ENCODE data around the gene RESP18.
A peak's percentile ranks its signal among the peaks of the same experiment; 100 is the strongest.

The RESP18 gene

GRCh38 chr2:219332542-219332941, at the start of gene RESP18:
RESP18 (minus strand) TSS chr2:219332744.
- no peak for DNase-seq (ENCODE audit: low read depth)

- no peak for DNase-seq (ENCODE audit: low read depth)
These were observed 48.9 kb upstream of the RESP18 start for GRCh38 chr2:219381448-219381847.

- no peak for DNase-seq (ENCODE audit: low read depth)
These were observed 48.4 kb upstream of the RESP18 start for GRCh38 chr2:219380926-219381325.

GRCh38 chr2:219378163-219378851, 45.8 kb upstream of the RESP18 start:
- DNase-seq (ENCODE audit: low read depth) = no peak

- peak; percentile 82 for DNase-seq (ENCODE audit: low read depth)
These were observed 36.9 kb upstream of the RESP18 start for GRCh38 chr2:219369447-219369861.

- peak; percentile 89 for DNase-seq (ENCODE audit: low read depth)
These were observed 36.2 kb upstream of the RESP18 start for GRCh38 chr2:219368690-219369191.

GRCh38 chr2:219362524-219363164, 30.1 kb upstream of the RESP18 start:
- DNase-seq (ENCODE audit: low read depth) = peak; percentile 88

- no peak for DNase-seq (ENCODE audit: low read depth)
These were observed 29.5 kb upstream of the RESP18 start for GRCh38 chr2:219362072-219362471.

- no peak for DNase-seq (ENCODE audit: low read depth)
These were observed 25.9 kb upstream of the RESP18 start for GRCh38 chr2:219358170-219359075.

- DNase-seq (ENCODE audit: low read depth) = no peak
These were observed 24.3 kb upstream of the RESP18 start for GRCh38 chr2:219356834-219357233.

GRCh38 chr2:219354582-219354981, 22.0 kb upstream of the RESP18 start:
- DNase-seq (ENCODE audit: low read depth) = no peak

- DNase-seq (ENCODE audit: low read depth) = no peak
These were observed 20.6 kb upstream of the RESP18 start for GRCh38 chr2:219353129-219353528.

- peak; percentile 58 for DNase-seq (ENCODE audit: low read depth)
These were observed 20.0 kb upstream of the RESP18 start for GRCh38 chr2:219352448-219353023.

- DNase-seq (ENCODE audit: low read depth) = no peak
These were observed 18.2 kb upstream of the RESP18 start for GRCh38 chr2:219350710-219351221.

- no peak for DNase-seq (ENCODE audit: low read depth)
These were observed 17.7 kb upstream of the RESP18 start for GRCh38 chr2:219350215-219350614.

- DNase-seq (ENCODE audit: low read depth) = peak; percentile 9
These were observed 12.3 kb upstream of the RESP18 start for GRCh38 chr2:219344751-219345430.

GRCh38 chr2:219335373-219335786, 2.8 kb upstream of the RESP18 start:
- DNase-seq (ENCODE audit: low read depth) = peak; percentile 54

- DNase-seq (ENCODE audit: low read depth) = no peak
These were observed 1.5 kb upstream of the RESP18 start for GRCh38 chr2:219334076-219334475.

GRCh38 chr2:219331560-219332213, 857 bp downstream of the RESP18 start:
- peak; percentile 25 for DNase-seq (ENCODE audit: low read depth)

GRCh38 chr2:219327719-219328118, 4.8 kb downstream of the RESP18 start:
- DNase-seq (ENCODE audit: low read depth) = no peak

All from amniotic epithelial cell (primary cell).